Fibroblast of the aortic adventitia (primary cell): ENCODE results near the gene ACE2. TPM values are rescaled to one million over a fixed set of nuclear protein-coding genes. Genes with fewer than 3 reads are reported as not detected.
A peak's percentile ranks its signal among the peaks of the same experiment; 100 is the strongest.

Experiments used
- DNase-seq: peaks from one replicate; pipeline ENCODE4 v3.0.0-alpha.2; 2010; ENCODE audit warnings: low read depth
- H3K4me3 ChIP-seq: 2 replicates; pipeline ENCODE4 v1.5.1; 2011; ENCODE audit warnings: low read depth, mild to moderate bottlenecking, control low read depth, low read length, moderate library complexity
- CTCF ChIP-seq: IDR thresholded peaks from 2 replicates; pipeline ENCODE4 v1.5.1; 2011; ENCODE audit warnings: mild to moderate bottlenecking, low read length, control low read depth, inconsistent platforms; ENCODE audit not compliant: insufficient read depth
- total RNA-seq: library from RNA; depleted of rRNA; stranded (reverse); fragments of >200 nt; gene quantifications from 2 replicates; pipeline ENCODE4 v1.2.3, GENCODE V29; 2012; ENCODE audit warnings: low replicate concordance

Gene ACE2
- total RNA-seq, 1 donor, result 0.09 TPM

- TF ChIP-seq CTCF, result no peak
- no peak overlapping the region for H3K4me3 ChIP-seq
- DNase-seq, result no peak
Observed at GRCh38 chrX:15605226-15605625, 4.5 kb upstream of the ACE2 start.

DNA sequence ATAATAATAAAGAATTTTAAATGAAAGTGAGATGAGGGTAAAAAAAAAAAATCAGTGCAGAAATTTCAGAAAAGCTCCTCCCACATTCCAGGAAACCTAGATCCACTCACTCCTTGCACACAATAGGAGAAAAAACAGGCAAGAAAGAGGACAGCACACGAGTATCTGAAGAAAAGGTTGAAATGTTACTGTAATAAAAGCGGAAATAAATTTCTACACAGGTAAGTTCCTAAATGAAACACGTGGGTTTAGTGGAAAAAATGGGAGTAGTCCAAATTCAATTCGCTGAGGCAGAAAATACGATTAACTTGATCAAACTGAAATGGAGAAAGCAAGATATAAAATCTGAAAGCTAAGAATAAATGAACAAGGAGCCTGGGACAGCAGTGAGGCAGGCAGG, 2.0 kb upstream of the ACE2 start:
- no peak for DNase-seq

DNA sequence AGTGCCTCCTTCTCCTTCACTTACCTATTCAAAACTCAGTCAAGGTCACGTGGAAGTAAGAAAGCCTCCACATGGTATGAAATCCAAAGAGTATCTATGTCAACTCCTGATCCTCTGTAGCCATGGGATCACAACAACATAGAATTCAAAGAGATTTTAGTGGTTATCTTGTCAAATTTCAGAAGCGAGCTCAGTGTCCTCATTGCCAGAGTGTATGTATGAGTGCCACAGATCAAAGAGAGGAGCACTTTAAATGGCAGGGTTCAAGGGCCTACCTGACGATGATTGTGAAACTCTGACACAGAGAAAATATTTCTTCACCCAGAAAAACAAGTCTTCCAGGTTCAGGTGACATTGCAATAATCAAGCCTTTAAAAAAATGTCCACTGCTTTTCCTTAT, 1.2 kb upstream of the ACE2 start:
- H3K4me3 ChIP-seq, result no peak overlapping the region
- DNase-seq, result no peak
- TF ChIP-seq CTCF, result no peak

More for the DNA sequence above, 2.0 kb upstream of the ACE2 start:
- H3K4me3 ChIP-seq, result no peak overlapping the region
- no peak for TF ChIP-seq CTCF

- no peak overlapping the region for H3K4me3 ChIP-seq
- DNase-seq, result no peak
- no peak for TF ChIP-seq CTCF
Observed at GRCh38 chrX:15600049-15600448, 711 bp downstream of the ACE2 start.

GRCh38 chrX:15599461-15599860, 1.3 kb downstream of the ACE2 start:
- DNase-seq, result no peak
- TF ChIP-seq CTCF, result no peak
- no peak overlapping the region for H3K4me3 ChIP-seq

- no peak overlapping the region for H3K4me3 ChIP-seq
- no peak for TF ChIP-seq CTCF
- DNase-seq, result peak; percentile 6
Observed at GRCh38 chrX:15598026-15598425, 2.7 kb downstream of the ACE2 start.

- no peak for DNase-seq
- TF ChIP-seq CTCF, result peak; percentile 12
- H3K4me3 ChIP-seq, result no peak overlapping the region
Observed at GRCh38 chrX:15594371-15594770, 6.4 kb downstream of the ACE2 start.
